GM23248 (cell line): ENCODE results near the gene CD8A. TPM values are rescaled to one million over a fixed set of nuclear protein-coding genes. Genes with fewer than 3 reads are reported as not detected.
A peak's percentile ranks its signal among the peaks of the same experiment; 100 is the strongest.

Source experiments
- DNase-seq: peaks from one replicate; pipeline ENCODE4 v3.0.0-alpha.2; 2015
- H2AFZ ChIP-seq: fragments of 200-600 bp; sonication (generic); 2 replicates; pipeline ENCODE4 v1.6.1; 2016; ENCODE audit warnings: antibody characterized with exemption
- H3F3A ChIP-seq: fragments of 200-600 bp; sonication (generic); 2 replicates; pipeline ENCODE4 v1.6.1; 2016; ENCODE audit warnings: mild to moderate bottlenecking, antibody characterized with exemption, mixed run types; ENCODE audit not compliant: insufficient read depth
- H3K27ac ChIP-seq: fragments of 200-600 bp; sonication (generic); 2 replicates; pipeline ENCODE4 v1.5.1; 2016; ENCODE audit warnings: mild to moderate bottlenecking
- H3K27me3 ChIP-seq: fragments of 200-600 bp; sonication (generic); replicated peaks from 2 replicates; pipeline ENCODE4 v1.6.1; 2016; ENCODE audit warnings: mild to moderate bottlenecking; ENCODE audit not compliant: insufficient read depth
- H3K36me3 ChIP-seq: fragments of 200-600 bp; sonication (generic); 2 replicates; pipeline ENCODE4 v1.6.1; 2016; ENCODE audit warnings: low read depth, mild to moderate bottlenecking
- H3K4me1 ChIP-seq: fragments of 200-600 bp; sonication (generic); 2 replicates; pipeline ENCODE4 v1.6.1; 2016; ENCODE audit warnings: mild to moderate bottlenecking; ENCODE audit not compliant: insufficient read depth
- H3K4me2 ChIP-seq: fragments of 200-600 bp; sonication (generic); one replicate; pipeline ENCODE4 v1.6.1; 2016; ENCODE audit warnings: mild to moderate bottlenecking; ENCODE audit not compliant: unreplicated experiment
- H3K4me3 ChIP-seq: fragments of 200-600 bp; sonication (generic); 2 replicates; pipeline ENCODE4 v1.5.1; 2016; ENCODE audit warnings: mild to moderate bottlenecking
- H3K79me2 ChIP-seq: fragments of 200-600 bp; sonication (generic); 2 replicates; pipeline ENCODE4 v1.6.1; 2016; ENCODE audit warnings: mild to moderate bottlenecking; ENCODE audit not compliant: insufficient read depth
- H3K9ac ChIP-seq: fragments of 200-600 bp; sonication (generic); 2 replicates; pipeline ENCODE4 v1.6.1; 2016; ENCODE audit warnings: mild to moderate bottlenecking
- H3K9me2 ChIP-seq: fragments of 200-600 bp; sonication (generic); 2 replicates; pipeline ENCODE4 v1.6.1; 2016; ENCODE audit warnings: mixed run types, mild to moderate bottlenecking, moderate library complexity; ENCODE audit not compliant: insufficient read depth
- H3K9me3 ChIP-seq: fragments of 200-600 bp; sonication (generic); one replicate; pipeline ENCODE4 v1.6.1; 2017; ENCODE audit warnings: low read depth
- H4K20me1 ChIP-seq: fragments of 200-600 bp; sonication (generic); 2 replicates; pipeline ENCODE4 v1.6.0; 2016; ENCODE audit not compliant: insufficient read depth
- EZH2 ChIP-seq: fragments of 200-600 bp; sonication (generic); IDR thresholded peaks from 2 replicates; pipeline ENCODE4 v1.6.1; 2018; ENCODE audit warnings: antibody characterized with exemption, mild to moderate bottlenecking; ENCODE audit not compliant: insufficient read depth, poor library complexity, severe bottlenecking
- EZH2phosphoT487 ChIP-seq: fragments of 200-600 bp; sonication (generic); IDR thresholded peaks from 2 replicates; pipeline ENCODE4 v1.6.1; 2018; ENCODE audit warnings: antibody characterized with exemption, moderate library complexity, mild to moderate bottlenecking, low read depth; ENCODE audit not compliant: insufficient read depth
- WGBS, 2 experiments: methylation state at CpG; one replicate each; pipeline ENCODE4 v1.1.6; 2015 to 2017; ENCODE audit warnings: low lambda C conversion rate in 2 of 2, low coverage in 1 of 2; ENCODE audit errors: missing lambda C conversion rate in 2 of 2; 5-methylcytosine and 5-hydroxymethylcytosine counted together
- in situ Hi-C: fragments of 300-500 bp; cut with MboI; formaldehyde crosslinking; loops from 2 replicates; pipeline ENCODE4 v1.15.0; 2020
- polyA plus RNA-seq: library from polyadenylated mRNA; unstranded; fragments of >200 nt; fragmentation: Nextera tagmentation; extraction: Ambion mirVana; gene quantifications from 2 replicates; pipeline ENCODE4 v1.2.1, GENCODE V29; 2016
- total RNA-seq: library from RNA; depleted of rRNA; stranded (reverse); fragments of >200 nt; shearing (Covaris generic); gene quantifications from 2 replicates; pipeline ENCODE4 v1.2.3, GENCODE V29; 2014

The CD8A gene
- total and polyA plus RNA-seq, 2 experiments from 2014 or later, result 0.86 TPM; not detected in 1

DNA sequence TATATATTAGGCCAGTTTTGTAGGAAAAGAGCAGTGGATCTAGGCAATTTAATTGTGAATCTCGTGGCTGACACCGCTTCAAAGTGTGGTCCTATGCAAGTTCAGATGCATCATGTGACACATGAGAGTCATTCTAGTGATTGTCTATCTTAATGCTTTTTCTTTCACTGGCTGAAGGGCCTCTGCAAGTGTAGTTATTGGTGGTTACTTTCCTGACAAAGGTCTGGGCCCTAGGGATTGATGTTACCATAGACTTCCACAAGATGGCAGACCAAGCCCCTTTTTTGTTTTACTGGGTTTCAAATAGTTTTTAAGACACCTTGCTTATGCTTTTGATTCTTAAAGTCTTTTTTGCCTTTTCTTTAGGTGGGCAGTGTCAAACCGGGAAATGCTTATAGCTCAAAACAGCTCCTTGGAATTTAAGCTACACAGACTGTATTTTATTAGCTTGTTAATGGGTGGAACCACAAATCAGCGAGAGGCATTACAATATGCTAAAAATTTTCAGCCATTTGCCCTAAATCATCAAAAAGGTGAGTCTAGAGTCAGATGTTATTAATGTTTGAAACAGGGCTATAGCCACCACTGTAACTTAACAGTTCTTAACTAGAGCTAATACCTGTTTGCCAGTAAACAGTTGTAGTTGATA lies 25.9 kb downstream of the CD8A start:
- Histone ChIP-seq H2AFZ (no peak overlapping the region), H3K4me3 (no peak overlapping the region), H3K27ac (no peak overlapping the region), H3K9me2 (no peaks in the 10 kb centered on the region), H3K79me2 (peaks cover 4% of the 10 kb centered on the region; the same call in 1 of the 2 replicates), H3K4me1 (no peaks in the 10 kb centered on the region), H3K36me3 (no peaks in the 10 kb centered on the region), H3F3A (no peaks in the 10 kb centered on the region), H4K20me1 (no peaks in the 10 kb centered on the region), H3K9me3 (no peaks in the 10 kb centered on the region), H3K27me3 (no peaks in the 10 kb centered on the region), H3K9ac (no peak overlapping the region), H3K4me2 (no peak overlapping the region)
- TF ChIP-seq EZH2phosphoT487, result no peak
- TF ChIP-seq EZH2, result no peak
- in situ Hi-C loops, result no loop called here
- 52 to 54% methylated on average over 4 of the region's 4 CpGs for WGBS, 2 experiments
- DNase-seq, result peak; percentile 58

DNA sequence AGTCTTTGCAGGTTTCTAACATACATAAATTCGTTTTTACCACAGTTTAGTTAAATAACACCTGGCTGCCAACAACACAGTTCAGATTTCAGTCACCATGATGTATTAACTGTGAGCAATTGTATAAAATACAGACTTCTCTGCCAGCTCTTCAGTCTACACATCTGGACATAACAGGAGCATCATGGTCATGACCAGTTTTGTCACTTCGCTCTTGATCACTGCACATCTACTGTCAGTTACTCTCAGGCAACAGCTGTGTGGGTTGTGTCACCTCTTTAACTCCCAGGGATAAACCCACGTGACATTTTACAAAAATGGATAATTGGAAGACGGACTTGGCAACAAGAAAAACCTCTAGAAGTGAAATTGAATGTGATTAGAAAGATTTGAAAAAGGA lies 30.3 kb downstream of the CD8A start:
- H3K27ac ChIP-seq, result no peak overlapping the region
- TF ChIP-seq EZH2phosphoT487 (no peak), EZH2 (no peak)
- in situ Hi-C loops, result no loop called here
- no peak overlapping the region for H3K4me3 ChIP-seq
- peaks cover 4% of the 10 kb centered on the region; the same call in 1 of the 2 replicates for H3K36me3 ChIP-seq
- peaks cover 12% of the 10 kb centered on the region; the same call in 1 of the 2 replicates for H3K79me2 ChIP-seq
- H2AFZ ChIP-seq, result no peak overlapping the region
- 78 to 87% methylated on average over 4 of the region's 4 CpGs for WGBS, 2 experiments
- H3K4me1 ChIP-seq, result no peaks in the 10 kb centered on the region
- no peaks in the 10 kb centered on the region for H3K9me3 ChIP-seq
- no peak overlapping the region for H3K9ac ChIP-seq
- no peak overlapping the region for H3K4me2 ChIP-seq
- no peaks in the 10 kb centered on the region for H4K20me1 ChIP-seq
- DNase-seq, result no peak
- H3K9me2 ChIP-seq, result no peaks in the 10 kb centered on the region
- H3F3A ChIP-seq, result no peaks in the 10 kb centered on the region
- no peaks in the 10 kb centered on the region for H3K27me3 ChIP-seq

DNA sequence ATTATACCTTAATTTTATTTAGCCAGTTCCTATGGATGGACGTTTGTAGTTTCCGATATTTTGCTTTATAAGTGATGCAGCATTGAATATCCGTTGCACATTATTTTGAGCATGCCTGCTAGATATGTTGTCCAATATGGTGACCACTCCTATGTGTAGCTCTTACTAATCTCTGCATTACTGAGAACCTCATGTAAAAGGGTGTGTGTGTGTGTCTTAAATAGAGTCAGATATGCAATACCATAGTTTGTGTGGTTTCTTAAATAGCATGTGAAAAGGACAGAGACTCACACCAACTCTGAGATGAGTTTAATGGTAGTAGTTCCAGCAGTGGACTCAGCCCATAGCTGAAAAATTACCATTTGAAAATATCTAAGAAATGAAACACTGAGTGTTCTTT lies 32.3 kb downstream of the CD8A start:
- no peak overlapping the region for H3K4me3 ChIP-seq
- no peak overlapping the region for H3K27ac ChIP-seq
- no peak overlapping the region for H3K4me2 ChIP-seq
- H3K79me2 ChIP-seq, result peaks cover 12% of the 10 kb centered on the region; the same call in 1 of the 2 replicates
- H3K9ac ChIP-seq, result no peak overlapping the region
- no peaks in the 10 kb centered on the region for H3K4me1 ChIP-seq
- H2AFZ ChIP-seq, result no peak overlapping the region
- TF ChIP-seq EZH2 (no peak), EZH2phosphoT487 (no peak)
- no peaks in the 10 kb centered on the region for H3K27me3 ChIP-seq
- H3K9me3 ChIP-seq, result no peaks in the 10 kb centered on the region
- DNase-seq, result no peak
- WGBS, 2 experiments, result 78 to 84% methylated on average over 3 of the region's 3 CpGs
- in situ Hi-C loops, result no loop called here
- H3K9me2 ChIP-seq, result no peaks in the 10 kb centered on the region
- H4K20me1 ChIP-seq, result no peaks in the 10 kb centered on the region
- H3F3A ChIP-seq, result no peaks in the 10 kb centered on the region
- peaks cover 4% of the 10 kb centered on the region; the same call in 1 of the 2 replicates for H3K36me3 ChIP-seq

DNA sequence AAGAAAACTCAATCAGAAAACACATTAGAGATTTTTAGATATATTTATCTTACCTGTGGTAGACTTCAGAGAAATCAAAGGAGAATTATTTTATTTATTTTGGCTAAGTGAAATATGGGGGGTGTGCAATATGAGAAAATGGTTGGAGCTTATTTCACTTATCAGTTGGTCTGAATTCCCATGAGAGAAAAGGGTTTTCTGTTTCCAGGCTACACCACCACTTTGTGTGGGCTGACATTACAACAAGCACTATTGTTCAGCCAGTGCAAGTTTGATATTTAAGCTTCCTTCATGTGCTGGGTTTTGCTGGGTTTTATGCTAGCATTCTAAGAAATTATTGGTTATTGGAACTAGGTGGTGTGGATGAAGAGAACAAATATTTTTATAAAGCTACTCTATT lies 37.1 kb downstream of the CD8A start:
- Histone ChIP-seq H3K4me1 (peaks cover 1% of the 10 kb centered on the region), H3K36me3 (peaks cover 18% of the 10 kb centered on the region), H3K9me3 (no peaks in the 10 kb centered on the region), H2AFZ (no peak overlapping the region), H3K79me2 (peaks cover 48% of the 10 kb centered on the region), H3K27me3 (no peaks in the 10 kb centered on the region), H3K27ac (no peak overlapping the region), H3K9me2 (no peaks in the 10 kb centered on the region), H3F3A (no peaks in the 10 kb centered on the region), H4K20me1 (no peaks in the 10 kb centered on the region), H3K9ac (no peak overlapping the region), H3K4me2 (no peak overlapping the region), H3K4me3 (no peak overlapping the region)
- in situ Hi-C loops, result no loop called here
- DNase-seq, result no peak
- TF ChIP-seq EZH2, result no peak

DNA sequence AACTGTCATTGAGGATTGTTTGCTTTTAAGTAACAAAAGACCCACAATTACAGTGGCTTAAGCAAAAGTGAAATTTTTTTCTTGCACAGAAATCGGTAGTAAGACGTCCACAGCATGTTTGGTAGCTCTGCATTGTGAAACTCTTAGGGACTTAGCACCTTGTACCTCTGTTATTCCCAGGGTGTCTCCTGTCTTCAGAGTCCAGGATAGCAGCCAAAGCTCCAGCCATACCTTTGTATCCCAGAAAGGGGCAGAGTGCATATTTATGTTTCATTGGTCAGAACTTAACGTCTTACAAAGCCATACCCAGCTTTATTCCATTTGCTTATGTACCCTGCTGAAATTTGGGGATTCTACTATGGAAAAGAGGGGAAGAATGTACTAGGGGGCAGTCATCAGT lies 37.8 kb downstream of the CD8A start:
- Histone ChIP-seq H2AFZ (no peak overlapping the region), H3K4me1 (peaks cover 8% of the 10 kb centered on the region), H4K20me1 (no peaks in the 10 kb centered on the region), H3K27me3 (no peaks in the 10 kb centered on the region), H3K4me2 (no peak overlapping the region), H3F3A (no peaks in the 10 kb centered on the region), H3K79me2 (peaks cover 44% of the 10 kb centered on the region), H3K36me3 (peaks cover 18% of the 10 kb centered on the region), H3K9ac (no peak overlapping the region), H3K9me3 (no peaks in the 10 kb centered on the region), H3K9me2 (no peaks in the 10 kb centered on the region), H3K27ac (no peak overlapping the region), H3K4me3 (no peak overlapping the region)
- WGBS, 2 experiments, result 94 to 96% methylated on average over 3 of the region's 3 CpGs
- TF ChIP-seq EZH2phosphoT487 (no peak), EZH2 (no peak)
- no peak for DNase-seq
- in situ Hi-C loops, result no loop called here
